ENCODE data around the gene MLLT3. TPM values are rescaled to one million over a fixed set of nuclear protein-coding genes. Genes with fewer than 3 reads are reported as not detected.

The MLLT3 gene
- total RNA-seq, 1 experiment from 2014 or later = 21.6 TPM

- H3K4me2 ChIP-seq = no peak overlapping the region
- no peaks in the 10 kb centered on the region for H3K9me3 ChIP-seq (ENCODE audit: insufficient read depth, low read depth)
- no peak overlapping the region for H3K27ac ChIP-seq
- ChIA-PET POLR2A (ENCODE audit: unreplicated experiment) (no interaction called here), CTCF (no interaction called here)
- no peak overlapping the region for H3K4me3 ChIP-seq
- intact Hi-C loops (cut with micrococcal nuclease; ENCODE audit: unreplicated experiment) = no loop called here
- no peaks in the 10 kb centered on the region for H3K9me2 ChIP-seq (ENCODE audit: insufficient read depth)
- H2AFZ ChIP-seq = no peak overlapping the region
- H3K79me2 ChIP-seq (ENCODE audit: low read depth) = no peaks in the 10 kb centered on the region
- no peaks in the 10 kb centered on the region for H3K4me1 ChIP-seq (replicated peaks; ENCODE audit: insufficient read depth)
- H3K36me3 ChIP-seq (ENCODE audit: low read depth) = no peaks in the 10 kb centered on the region
- no peaks in the 10 kb centered on the region for H4K20me1 ChIP-seq (ENCODE audit: insufficient read depth)
- H3F3A ChIP-seq (ENCODE audit: insufficient read depth, low read depth) = no peaks in the 10 kb centered on the region
- no peak for DNase-seq
- BruUV-seq (replicated peaks) = no TSS peak
- TF ChIP-seq EZH2 (IDR thresholded peaks at IDR 0.05; ENCODE audit: low read depth) = no peak
- no peak for TF ChIP-seq CTCF (conservative IDR thresholded peaks at IDR 0.05)
- no peaks in the 10 kb centered on the region for H3K27me3 ChIP-seq (ENCODE audit: insufficient read depth, low read depth)
These were observed 42.2 kb upstream of the MLLT3 start for GRCh38 chr9:20664501-20664900.

DNA sequence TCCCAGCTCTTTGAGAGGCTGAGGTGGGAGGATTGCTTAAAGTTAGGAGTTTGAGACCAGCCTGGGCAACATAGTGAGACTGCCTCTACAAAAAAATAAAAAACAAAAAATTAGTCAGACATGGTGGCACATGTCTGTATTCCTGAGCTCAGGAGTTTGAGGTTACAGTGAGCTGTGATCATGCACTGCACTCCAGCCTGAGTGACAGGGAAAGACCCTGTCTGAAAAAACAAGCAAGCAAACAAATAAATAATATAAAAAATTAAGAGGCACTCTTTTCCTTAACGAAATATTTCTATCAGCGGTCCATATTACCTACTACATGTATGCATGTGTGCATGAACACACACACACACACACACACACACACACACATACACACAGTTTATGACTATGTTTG is 40.8 kb upstream of the MLLT3 start:
- Histone ChIP-seq H3K4me2 (no peak overlapping the region), H3K4me1 (replicated peaks; ENCODE audit: insufficient read depth) (no peaks in the 10 kb centered on the region), H3F3A (ENCODE audit: insufficient read depth, low read depth) (no peaks in the 10 kb centered on the region), H4K20me1 (ENCODE audit: insufficient read depth) (no peaks in the 10 kb centered on the region), H2AFZ (no peak overlapping the region), H3K27me3 (ENCODE audit: insufficient read depth, low read depth) (no peaks in the 10 kb centered on the region), H3K9me2 (ENCODE audit: insufficient read depth) (no peaks in the 10 kb centered on the region), H3K79me2 (ENCODE audit: low read depth) (no peaks in the 10 kb centered on the region), H3K27ac (no peak overlapping the region), H3K9me3 (ENCODE audit: insufficient read depth, low read depth) (no peaks in the 10 kb centered on the region), H3K4me3 (no peak overlapping the region), H3K36me3 (ENCODE audit: low read depth) (no peaks in the 10 kb centered on the region)
- no TSS peak for BruUV-seq (replicated peaks)
- POLR2A ChIA-PET (ENCODE audit: unreplicated experiment) = no interaction called here
- TF ChIP-seq EZH2 (IDR thresholded peaks at IDR 0.05; ENCODE audit: low read depth) (no peak), CTCF (conservative IDR thresholded peaks at IDR 0.05) (no peak)
- intact Hi-C loops (cut with micrococcal nuclease; ENCODE audit: unreplicated experiment) = no loop called here
- CTCF ChIA-PET = interaction anchor here (0.6 kb wide), 1 partner anchor 608 kb away, joined by 3 read pairs; no protein-coding TSS in a partner anchor
- DNase-seq = no peak

GRCh38 chr9:20662156-20662555 is 39.9 kb upstream of the MLLT3 start:
- Histone ChIP-seq H3K4me2 (no peak overlapping the region), H4K20me1 (ENCODE audit: insufficient read depth) (no peaks in the 10 kb centered on the region), H3K4me1 (replicated peaks; ENCODE audit: insufficient read depth) (no peaks in the 10 kb centered on the region), H3K79me2 (ENCODE audit: low read depth) (no peaks in the 10 kb centered on the region), H2AFZ (no peak overlapping the region), H3K9me3 (ENCODE audit: insufficient read depth, low read depth) (no peaks in the 10 kb centered on the region), H3K27me3 (ENCODE audit: insufficient read depth, low read depth) (no peaks in the 10 kb centered on the region), H3K36me3 (ENCODE audit: low read depth) (no peaks in the 10 kb centered on the region), H3K27ac (no peak overlapping the region), H3F3A (ENCODE audit: insufficient read depth, low read depth) (no peaks in the 10 kb centered on the region), H3K9me2 (ENCODE audit: insufficient read depth) (no peaks in the 10 kb centered on the region), H3K4me3 (no peak overlapping the region)
- BruUV-seq (replicated peaks) = no TSS peak
- CTCF ChIA-PET = no interaction called here
- no peak for TF ChIP-seq EZH2 (IDR thresholded peaks at IDR 0.05; ENCODE audit: low read depth)
- no peak for TF ChIP-seq CTCF (conservative IDR thresholded peaks at IDR 0.05)
- intact Hi-C loops (cut with micrococcal nuclease; ENCODE audit: unreplicated experiment) = no loop called here
- DNase-seq = no peak
- POLR2A ChIA-PET (ENCODE audit: unreplicated experiment) = interaction anchor here (0.7 kb wide), 1 partner anchor 14 kb away, joined by 3 read pairs; no protein-coding TSS in a partner anchor
